ENCODE data around the gene NR3C2. TPM values are rescaled to one million over a fixed set of nuclear protein-coding genes. Genes with fewer than 3 reads are reported as not detected.

NR3C2 gene
- total RNA-seq, 2 donors from 2014 or later = 14.6 to 17.4 TPM

DNA sequence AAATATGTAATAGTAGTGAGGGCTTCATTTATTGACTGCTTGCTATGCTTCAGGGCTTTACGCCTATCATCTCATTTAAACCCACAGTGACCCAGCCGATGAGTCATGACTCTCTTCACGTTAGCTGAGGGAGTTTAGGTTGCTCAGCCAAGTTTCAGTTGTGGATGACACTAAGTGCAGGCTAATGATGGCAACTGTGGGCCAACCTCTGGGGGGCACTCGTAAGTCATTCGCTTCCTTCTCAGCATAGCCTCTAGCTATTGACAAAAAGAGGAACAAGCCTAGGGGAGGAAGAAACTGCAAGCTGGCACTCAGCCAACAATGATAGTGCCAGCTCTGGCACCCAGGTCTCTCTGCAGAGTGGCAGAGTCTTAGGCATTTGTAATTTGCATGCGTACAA is 385.3 kb downstream of the NR3C2 start:
- 61% methylated on average over 6 of the region's 6 CpGs for WGBS
- DNase-seq (ENCODE audit: low spot score) = no peak
- TF ChIP-seq, protein P1, sequence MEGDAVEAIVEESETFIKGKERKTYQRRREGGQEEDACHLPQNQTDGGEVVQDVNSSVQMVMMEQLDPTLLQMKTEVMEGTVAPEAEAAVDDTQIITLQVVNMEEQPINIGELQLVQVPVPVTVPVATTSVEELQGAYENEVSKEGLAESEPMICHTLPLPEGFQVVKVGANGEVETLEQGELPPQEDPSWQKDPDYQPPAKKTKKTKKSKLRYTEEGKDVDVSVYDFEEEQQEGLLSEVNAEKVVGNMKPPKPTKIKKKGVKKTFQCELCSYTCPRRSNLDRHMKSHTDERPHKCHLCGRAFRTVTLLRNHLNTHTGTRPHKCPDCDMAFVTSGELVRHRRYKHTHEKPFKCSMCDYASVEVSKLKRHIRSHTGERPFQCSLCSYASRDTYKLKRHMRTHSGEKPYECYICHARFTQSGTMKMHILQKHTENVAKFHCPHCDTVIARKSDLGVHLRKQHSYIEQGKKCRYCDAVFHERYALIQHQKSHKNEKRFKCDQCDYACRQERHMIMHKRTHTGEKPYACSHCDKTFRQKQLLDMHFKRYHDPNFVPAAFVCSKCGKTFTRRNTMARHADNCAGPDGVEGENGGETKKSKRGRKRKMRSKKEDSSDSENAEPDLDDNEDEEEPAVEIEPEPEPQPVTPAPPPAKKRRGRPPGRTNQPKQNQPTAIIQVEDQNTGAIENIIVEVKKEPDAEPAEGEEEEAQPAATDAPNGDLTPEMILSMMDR (IDR thresholded peaks at IDR 0.05) = no peak
- TF ChIP-seq POLR2A (IDR thresholded peaks at IDR 0.05) (no peak), POLR2AphosphoS5 (IDR thresholded peaks at IDR 0.05) (no peak)
- intact Hi-C loops (cut with DNase I) = no loop called here
- Histone ChIP-seq H3K9me3 (no peaks in the 10 kb centered on the region), H3K4me3 (no peak overlapping the region), H3K27me3 (replicated peaks; ENCODE audit: insufficient read depth) (no peaks in the 10 kb centered on the region), H3K27ac (no peak overlapping the region), H3K36me3 (no peaks in the 10 kb centered on the region), H3K4me1 (replicated peaks) (no peaks in the 10 kb centered on the region)

DNA sequence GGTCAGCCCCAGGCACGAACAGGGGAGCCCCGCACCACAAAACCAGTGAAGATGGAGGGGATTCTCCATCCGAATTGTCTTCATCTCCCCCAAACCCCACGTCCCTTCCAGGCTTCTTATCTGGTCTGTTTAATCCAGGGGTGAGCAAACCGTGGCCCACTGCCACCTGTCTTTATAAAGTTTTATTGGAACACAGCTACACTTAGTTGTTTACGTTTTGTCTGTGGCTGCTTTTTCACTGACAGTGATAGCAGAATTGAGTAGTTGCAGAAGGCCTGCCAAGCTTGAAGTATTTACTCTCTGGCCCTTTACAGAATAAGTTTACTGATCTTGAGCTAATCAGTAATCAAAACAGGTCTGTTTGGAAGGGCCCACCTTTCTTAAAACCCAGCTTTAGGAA is 386.4 kb downstream of the NR3C2 start:
- Histone ChIP-seq H3K4me3 (no peak overlapping the region), H3K36me3 (no peaks in the 10 kb centered on the region), H3K9me3 (no peaks in the 10 kb centered on the region), H3K27me3 (replicated peaks; ENCODE audit: insufficient read depth) (no peaks in the 10 kb centered on the region), H3K27ac (no peak overlapping the region), H3K4me1 (replicated peaks) (no peaks in the 10 kb centered on the region)
- DNase-seq (ENCODE audit: low spot score) = no peak
- intact Hi-C loops (cut with DNase I) = no loop called here
- WGBS = 67% methylated on average over 6 of the region's 6 CpGs
- TF ChIP-seq, protein P1 (IDR thresholded peaks at IDR 0.05) = no peak
- no peak for TF ChIP-seq POLR2A (IDR thresholded peaks at IDR 0.05)
- TF ChIP-seq POLR2AphosphoS5 (IDR thresholded peaks at IDR 0.05) = no peak

DNA sequence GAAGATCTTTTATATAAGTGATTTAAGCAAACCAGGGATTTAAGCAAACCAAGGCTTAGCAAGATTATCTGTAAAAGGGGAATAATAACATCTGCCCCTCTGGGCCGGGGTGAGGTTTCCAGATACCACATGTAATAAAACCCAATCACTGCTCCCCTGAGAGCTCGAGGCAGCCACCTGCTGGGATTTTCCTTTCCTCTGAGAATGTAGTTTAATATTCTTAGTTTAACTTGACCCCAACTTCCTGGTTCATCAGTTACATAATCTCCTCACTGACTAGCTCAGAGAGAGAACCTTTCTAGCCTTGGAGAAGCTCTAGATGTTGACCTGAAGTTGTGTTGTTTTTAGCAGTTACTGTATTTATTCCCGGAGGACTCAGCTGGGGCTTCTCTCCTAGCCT is 387.9 kb downstream of the NR3C2 start:
- H3K36me3 ChIP-seq = no peaks in the 10 kb centered on the region
- intact Hi-C loops (cut with DNase I) = no loop called here
- H3K4me3 ChIP-seq = no peak overlapping the region

DNA sequence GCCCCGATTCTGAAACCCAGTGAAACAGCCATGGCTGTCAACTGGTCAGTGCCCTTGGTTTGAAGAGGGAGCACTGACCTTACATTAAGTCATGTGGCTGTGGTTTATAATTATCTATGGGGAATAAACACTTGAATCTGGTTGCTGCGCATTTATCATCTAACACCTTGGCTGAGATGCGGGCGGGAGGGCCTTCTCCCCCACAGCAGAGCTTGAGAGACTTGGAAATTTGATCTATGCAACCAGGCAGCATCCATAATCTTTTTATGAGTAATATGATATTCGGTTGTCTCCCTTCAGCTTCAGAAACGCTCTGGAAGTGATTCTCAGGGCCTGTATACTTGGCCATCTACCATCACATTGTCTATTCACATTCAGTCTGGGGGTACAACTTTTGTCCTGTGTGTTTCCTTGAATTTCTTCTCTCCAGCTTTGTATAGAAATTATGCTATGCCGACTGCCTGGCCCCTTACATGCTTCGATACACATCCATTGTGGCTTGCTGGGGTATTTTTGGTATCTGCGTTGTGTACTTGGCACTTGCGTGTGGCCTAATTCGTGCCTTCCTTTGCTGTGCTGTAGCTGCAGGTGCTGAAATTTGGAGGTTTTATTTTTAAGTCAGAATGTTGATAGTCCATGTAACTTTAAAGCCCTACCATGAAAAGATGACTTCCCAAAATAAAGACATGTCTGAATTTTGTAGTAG is 388.8 kb downstream of the NR3C2 start:
- Histone ChIP-seq H3K4me3 (no peak overlapping the region), H3K9me3 (no peaks in the 10 kb centered on the region), H3K4me1 (replicated peaks) (no peaks in the 10 kb centered on the region), H3K27ac (no peak overlapping the region), H3K36me3 (no peaks in the 10 kb centered on the region), H3K27me3 (replicated peaks; ENCODE audit: insufficient read depth) (no peaks in the 10 kb centered on the region)
- TF ChIP-seq, protein P1 (IDR thresholded peaks at IDR 0.05) = no peak
- no peak for TF ChIP-seq POLR2A (IDR thresholded peaks at IDR 0.05)
- TF ChIP-seq POLR2AphosphoS5 (IDR thresholded peaks at IDR 0.05) = no peak
- 65% methylated on average over 11 of the region's 11 CpGs for WGBS
- DNase-seq (ENCODE audit: low spot score) = no peak
- intact Hi-C loops (cut with DNase I) = no loop called here

More for the DNA sequence above, 387.9 kb downstream of the NR3C2 start:
- no peaks in the 10 kb centered on the region for H3K9me3 ChIP-seq
- H3K4me1 ChIP-seq (replicated peaks) = no peaks in the 10 kb centered on the region
- WGBS = 72% methylated on average over 3 of the region's 3 CpGs
- no peaks in the 10 kb centered on the region for H3K27me3 ChIP-seq (replicated peaks; ENCODE audit: insufficient read depth)
- H3K27ac ChIP-seq = no peak overlapping the region
- TF ChIP-seq POLR2A (IDR thresholded peaks at IDR 0.05) = no peak
- DNase-seq (ENCODE audit: low spot score) = no peak

DNA sequence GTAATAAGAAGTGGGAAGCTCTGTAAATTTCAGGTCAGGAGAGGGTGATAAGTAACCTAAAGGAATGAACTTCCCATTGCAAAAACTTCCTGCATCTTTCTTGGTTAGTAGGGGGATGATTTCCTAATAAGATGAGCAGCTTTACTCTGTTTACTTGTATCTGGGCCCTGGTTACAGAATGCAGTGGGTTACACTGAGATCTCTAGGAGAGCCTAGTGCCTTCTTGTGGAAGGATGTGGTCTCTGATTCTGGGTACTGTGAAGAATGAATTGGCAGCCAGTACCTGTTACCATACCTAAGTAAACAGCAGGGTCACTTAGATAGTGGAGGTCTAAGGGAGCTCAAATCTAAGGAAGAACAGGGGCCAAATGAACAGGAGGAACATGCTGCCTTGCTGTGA is 389.8 kb downstream of the NR3C2 start:
- TF ChIP-seq POLR2AphosphoS5 (IDR thresholded peaks at IDR 0.05) (no peak), POLR2A (IDR thresholded peaks at IDR 0.05) (no peak)
- TF ChIP-seq, protein P1 (IDR thresholded peaks at IDR 0.05) = no peak
- Histone ChIP-seq H3K27ac (no peak overlapping the region), H3K27me3 (replicated peaks; ENCODE audit: insufficient read depth) (no peaks in the 10 kb centered on the region), H3K9me3 (no peaks in the 10 kb centered on the region), H3K36me3 (no peaks in the 10 kb centered on the region), H3K4me1 (replicated peaks) (no peaks in the 10 kb centered on the region), H3K4me3 (no peak overlapping the region)
- no peak for DNase-seq (ENCODE audit: low spot score)
- intact Hi-C loops (cut with DNase I) = no loop called here

Data from prostate gland (tissue), 2 donors.